ENCODE measurements around the gene ATP13A2. TPM values are rescaled to one million over a fixed set of nuclear protein-coding genes. Genes with fewer than 3 reads are reported as not detected.
"Not testable (repeated sequence)": the region's sequence is repeated elsewhere in the genome, so short reads cannot be mapped to it uniquely, and the experiment has no call there.

Gene ATP13A2
- polyA plus RNA-seq, 2 donors, result 26.5 to 30.7 TPM

DNA sequence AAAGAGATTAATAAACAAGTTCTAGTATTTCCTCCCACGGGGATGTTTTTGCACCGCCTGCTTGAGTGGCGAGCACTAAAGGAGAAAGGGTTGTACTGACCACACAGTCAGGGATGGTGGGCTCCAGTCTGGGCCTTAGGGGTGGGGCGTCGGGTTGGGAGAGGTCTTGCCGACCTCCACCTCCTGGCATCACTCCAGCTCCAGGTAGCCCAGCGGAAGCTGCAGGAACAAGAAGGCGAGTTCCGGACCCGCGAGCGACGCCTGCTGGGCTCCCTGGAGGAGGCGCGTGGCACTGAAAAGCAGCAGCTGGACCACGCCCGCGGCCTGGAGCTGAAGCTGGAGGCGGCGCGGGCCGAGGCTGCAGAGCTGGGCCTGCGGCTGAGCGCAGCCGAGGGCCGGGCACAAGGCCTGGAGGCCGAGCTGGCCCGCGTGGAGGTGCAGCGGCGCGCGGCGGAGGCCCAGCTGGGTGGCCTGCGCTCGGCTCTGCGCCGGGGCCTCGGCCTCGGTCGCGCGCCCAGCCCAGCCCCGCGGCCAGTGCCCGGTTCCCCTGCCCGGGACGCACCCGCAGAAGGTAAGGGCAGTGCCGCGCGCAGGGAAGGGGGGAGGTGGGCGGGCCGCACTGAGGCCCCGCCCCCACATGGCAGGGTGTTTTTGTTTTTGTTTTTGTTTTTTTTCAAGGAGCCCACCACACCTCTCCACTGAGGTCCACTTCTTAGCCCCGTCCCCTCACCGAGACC lies 51.0 kb downstream of the ATP13A2 start:
- Histone ChIP-seq H3K9me3 (ENCODE audit: control insufficient read depth in 2 of 2, insufficient read depth in 1 of 2, low read depth in 1 of 2, low read length in 1 of 2) (no peaks in the 10 kb centered on the region), H3K27ac (ENCODE audit: low read depth in 2 of 2, low read length in 1 of 2) (peak overlapping the region in 1 of 2 donors; percentile 28), H3K27me3 (ENCODE audit: control insufficient read depth in 1 of 2, insufficient read depth in 2 of 2, low read length in 2 of 2) (no peaks in the 10 kb centered on the region), H3K4me1 (ENCODE audit: control insufficient read depth in 2 of 2, insufficient read depth in 2 of 2, low read length in 1 of 2) (no peaks in the 10 kb centered on the region), H3K4me3 (ENCODE audit: low read depth in 1 of 2, low read length in 2 of 2) (peak overlapping the region; percentile 40 to 43), H3K36me3 (ENCODE audit: control insufficient read depth in 2 of 2, insufficient read depth in 2 of 2, low read length in 1 of 2) (peaks cover 0 to 15% of the 10 kb centered on the region in 2 donors)
- WGBS, 2 donors, result 16 to 25% methylated on average over 45 to 57 of the region's 57 CpGs

DNA sequence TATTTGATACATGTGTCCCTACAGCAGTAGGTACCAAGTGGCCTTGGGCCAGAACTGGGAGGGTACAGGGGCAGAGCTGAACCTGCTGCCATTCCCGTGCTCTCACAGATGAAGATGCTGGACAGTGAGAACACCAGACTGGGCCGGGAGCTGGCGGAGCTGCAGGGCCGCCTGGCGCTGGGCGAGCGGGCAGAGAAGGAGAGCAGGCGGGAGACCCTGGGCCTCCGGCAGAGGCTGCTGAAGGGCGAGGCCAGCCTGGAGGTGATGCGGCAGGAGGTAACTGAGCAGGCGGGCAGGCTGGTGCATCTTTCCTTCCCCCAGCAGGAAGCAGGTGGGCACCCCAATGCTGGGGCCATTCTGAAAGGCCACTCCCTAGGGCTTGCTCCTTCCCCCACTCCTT lies 53.3 kb downstream of the ATP13A2 start:
- H3K4me3 ChIP-seq (ENCODE audit: low read depth in 1 of 2, low read length in 2 of 2), result no peak overlapping the region
- peaks cover 0 to 23% of the 10 kb centered on the region in 2 donors for H3K36me3 ChIP-seq (ENCODE audit: control insufficient read depth in 2 of 2, insufficient read depth in 2 of 2, low read length in 1 of 2)
- no peaks in the 10 kb centered on the region for H3K9me3 ChIP-seq (ENCODE audit: control insufficient read depth in 2 of 2, insufficient read depth in 1 of 2, low read depth in 1 of 2, low read length in 1 of 2)
- 97% methylated on average over 12 of the region's 12 CpGs for WGBS, 2 donors
- no peaks in the 10 kb centered on the region for H3K27me3 ChIP-seq (ENCODE audit: control insufficient read depth in 1 of 2, insufficient read depth in 2 of 2, low read length in 2 of 2)
- no peaks in the 10 kb centered on the region for H3K4me1 ChIP-seq (ENCODE audit: control insufficient read depth in 2 of 2, insufficient read depth in 2 of 2, low read length in 1 of 2)
- H3K27ac ChIP-seq (ENCODE audit: low read depth in 2 of 2, low read length in 1 of 2), result no peak overlapping the region

DNA sequence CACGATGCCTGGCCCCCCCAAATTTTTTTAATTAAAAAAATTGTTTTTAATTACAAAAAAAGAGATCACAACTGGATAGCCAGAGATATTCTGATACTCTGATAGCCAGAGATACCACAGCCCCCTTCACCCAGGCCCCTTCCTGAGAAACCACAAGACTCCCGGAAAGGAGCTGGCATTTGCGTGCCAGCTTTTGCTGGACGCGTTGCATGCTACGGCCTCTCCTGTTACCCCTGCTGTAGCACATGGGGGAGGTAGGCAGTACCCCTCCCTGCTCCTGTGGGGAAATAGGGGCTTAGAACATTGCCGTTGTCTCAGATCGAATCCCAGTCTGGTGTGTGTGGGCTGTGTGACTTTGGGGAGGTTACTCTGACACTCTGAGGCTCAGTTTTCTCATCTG lies 54.0 kb downstream of the ATP13A2 start:
- no peak overlapping the region for H3K27ac ChIP-seq (ENCODE audit: low read depth in 2 of 2, low read length in 1 of 2)
- 81 to 88% methylated on average over 8 of the region's 8 CpGs for WGBS, 2 donors
- no peak overlapping the region for H3K4me3 ChIP-seq (ENCODE audit: low read depth in 1 of 2, low read length in 2 of 2)
- H3K36me3 ChIP-seq (ENCODE audit: control insufficient read depth in 2 of 2, insufficient read depth in 2 of 2, low read length in 1 of 2), result peaks cover 0 to 23% of the 10 kb centered on the region in 2 donors
- H3K27me3 ChIP-seq (ENCODE audit: control insufficient read depth in 1 of 2, insufficient read depth in 2 of 2, low read length in 2 of 2), result no peaks in the 10 kb centered on the region
- no peaks in the 10 kb centered on the region for H3K4me1 ChIP-seq (ENCODE audit: control insufficient read depth in 2 of 2, insufficient read depth in 2 of 2, low read length in 1 of 2)
- no peaks in the 10 kb centered on the region for H3K9me3 ChIP-seq (ENCODE audit: control insufficient read depth in 2 of 2, insufficient read depth in 1 of 2, low read depth in 1 of 2, low read length in 1 of 2)

DNA sequence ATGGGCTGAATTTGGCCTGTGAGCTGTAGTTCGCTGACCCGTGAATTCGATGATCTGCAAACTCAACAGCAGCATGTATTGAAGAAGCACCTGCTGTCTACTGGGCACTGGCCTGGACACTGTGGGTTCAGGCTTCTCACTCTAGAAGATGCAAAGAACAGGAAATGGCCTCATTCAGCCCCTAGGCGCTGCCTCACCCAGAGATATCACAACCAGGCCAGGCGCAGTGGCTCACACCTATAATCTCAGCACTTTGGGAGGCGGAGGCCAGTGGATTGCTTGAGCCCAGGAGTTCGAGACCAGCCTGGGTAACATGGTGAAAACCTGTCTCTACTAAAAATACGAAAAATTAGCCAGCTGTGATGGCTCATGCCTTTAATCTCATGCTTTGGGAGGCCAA lies 55.0 kb downstream of the ATP13A2 start:
- Histone ChIP-seq H3K27me3 (ENCODE audit: control insufficient read depth in 1 of 2, insufficient read depth in 2 of 2, low read length in 2 of 2) (no peaks in the 10 kb centered on the region), H3K36me3 (ENCODE audit: control insufficient read depth in 2 of 2, insufficient read depth in 2 of 2, low read length in 1 of 2) (peaks cover 0 to 22% of the 10 kb centered on the region in 2 donors), H3K4me3 (ENCODE audit: low read depth in 1 of 2, low read length in 2 of 2) (no peak overlapping the region), H3K9me3 (ENCODE audit: control insufficient read depth in 2 of 2, insufficient read depth in 1 of 2, low read depth in 1 of 2, low read length in 1 of 2) (no peaks in the 10 kb centered on the region), H3K27ac (ENCODE audit: low read depth in 2 of 2, low read length in 1 of 2) (no peak overlapping the region), H3K4me1 (ENCODE audit: control insufficient read depth in 2 of 2, insufficient read depth in 2 of 2, low read length in 1 of 2) (no peaks in the 10 kb centered on the region)
- 93 to 94% methylated on average over 8 of the region's 8 CpGs for WGBS, 2 donors

DNA sequence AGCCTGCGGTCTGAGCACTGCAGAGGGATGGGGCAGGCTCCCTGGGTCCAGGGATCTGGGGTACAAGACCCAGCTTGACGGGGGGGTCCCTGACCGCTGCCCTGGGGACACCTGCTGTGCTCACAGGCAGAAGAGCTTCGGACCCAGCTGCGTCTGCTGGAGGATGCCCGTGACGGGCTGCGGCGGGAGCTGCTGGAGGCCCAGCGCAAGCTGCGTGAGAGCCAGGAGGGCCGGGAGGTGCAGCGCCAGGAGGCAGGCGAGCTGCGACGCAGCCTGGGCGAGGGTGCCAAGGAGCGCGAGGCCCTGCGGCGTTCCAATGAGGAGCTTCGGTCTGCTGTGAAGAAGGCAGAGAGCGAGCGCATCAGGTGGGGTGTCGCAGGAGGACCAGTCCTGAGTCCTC lies 56.5 kb downstream of the ATP13A2 start:
- Histone ChIP-seq H3K36me3 (ENCODE audit: control insufficient read depth in 2 of 2, insufficient read depth in 2 of 2, low read length in 1 of 2) (peaks cover 0 to 22% of the 10 kb centered on the region in 2 donors), H3K4me1 (ENCODE audit: control insufficient read depth in 2 of 2, insufficient read depth in 2 of 2, low read length in 1 of 2) (peaks cover 0 to 2% of the 10 kb centered on the region in 2 donors), H3K4me3 (ENCODE audit: low read depth in 1 of 2, low read length in 2 of 2) (no peak overlapping the region), H3K9me3 (ENCODE audit: control insufficient read depth in 2 of 2, insufficient read depth in 1 of 2, low read depth in 1 of 2, low read length in 1 of 2) (no peaks in the 10 kb centered on the region), H3K27me3 (ENCODE audit: control insufficient read depth in 1 of 2, insufficient read depth in 2 of 2, low read length in 2 of 2) (no peaks in the 10 kb centered on the region), H3K27ac (ENCODE audit: low read depth in 2 of 2, low read length in 1 of 2) (no peak overlapping the region)
- 90 to 92% methylated on average over 25 of the region's 25 CpGs for WGBS, 2 donors

DNA sequence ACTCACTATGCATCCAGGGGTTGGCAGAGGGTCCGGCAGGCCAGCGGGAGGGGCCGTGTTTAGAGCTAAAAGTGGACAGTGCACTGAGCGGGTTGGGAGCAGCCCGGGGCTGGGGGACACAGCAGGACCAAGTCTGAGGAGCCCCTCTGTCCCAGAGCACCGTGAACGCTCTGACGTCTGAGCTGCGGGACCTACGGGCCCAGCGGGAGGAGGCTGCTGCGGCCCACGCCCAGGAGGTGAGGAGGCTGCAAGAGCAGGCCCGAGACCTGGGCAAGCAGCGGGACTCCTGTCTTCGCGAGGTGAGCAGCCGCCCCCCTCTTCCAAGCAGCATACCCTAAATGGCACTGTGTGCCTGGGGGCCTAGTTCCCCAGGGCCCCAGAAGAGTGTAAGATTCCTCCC lies 57.1 kb downstream of the ATP13A2 start:
- Histone ChIP-seq H3K36me3 (ENCODE audit: control insufficient read depth in 2 of 2, insufficient read depth in 2 of 2, low read length in 1 of 2) (peaks cover 0 to 22% of the 10 kb centered on the region in 2 donors), H3K4me3 (ENCODE audit: low read depth in 1 of 2, low read length in 2 of 2) (no peak overlapping the region), H3K27me3 (ENCODE audit: control insufficient read depth in 1 of 2, insufficient read depth in 2 of 2, low read length in 2 of 2) (no peaks in the 10 kb centered on the region), H3K9me3 (ENCODE audit: control insufficient read depth in 2 of 2, insufficient read depth in 1 of 2, low read depth in 1 of 2, low read length in 1 of 2) (no peaks in the 10 kb centered on the region), H3K4me1 (ENCODE audit: control insufficient read depth in 2 of 2, insufficient read depth in 2 of 2, low read length in 1 of 2) (peaks cover 0 to 2% of the 10 kb centered on the region in 2 donors), H3K27ac (ENCODE audit: low read depth in 2 of 2, low read length in 1 of 2) (no peak overlapping the region)
- 94 to 96% methylated on average over 16 to 18 of the region's 18 CpGs for WGBS, 2 donors

DNA sequence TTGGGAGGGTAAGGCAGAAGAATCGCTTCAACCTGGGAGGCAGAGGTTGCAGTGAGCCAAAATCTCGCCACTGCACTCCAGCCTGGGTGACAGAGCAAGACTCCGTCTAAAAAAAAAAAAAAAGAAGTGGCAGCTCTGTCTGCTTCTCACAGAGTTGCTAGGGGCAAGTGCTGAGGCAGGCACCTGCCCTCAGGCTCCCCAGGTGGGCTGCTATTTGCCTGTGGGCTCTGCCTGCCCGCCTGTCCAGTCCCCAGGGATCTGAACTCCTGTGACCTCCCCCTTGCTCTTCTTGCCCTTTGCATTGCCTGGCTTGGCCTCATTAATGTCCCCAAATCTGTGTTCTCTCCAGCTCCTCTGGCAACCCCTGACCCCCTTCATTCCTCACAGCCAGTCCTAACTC lies 59.4 kb downstream of the ATP13A2 start:
- not testable (repeated sequence) for H3K9me3 ChIP-seq (ENCODE audit: control insufficient read depth in 2 of 2, insufficient read depth in 1 of 2, low read depth in 1 of 2, low read length in 1 of 2); H3K4me1 ChIP-seq (ENCODE audit: control insufficient read depth in 2 of 2, insufficient read depth in 2 of 2, low read length in 1 of 2); H3K27me3 ChIP-seq (ENCODE audit: control insufficient read depth in 1 of 2, insufficient read depth in 2 of 2, low read length in 2 of 2); H3K4me3 ChIP-seq (ENCODE audit: low read depth in 1 of 2, low read length in 2 of 2); H3K27ac ChIP-seq (ENCODE audit: low read depth in 2 of 2, low read length in 1 of 2)
- H3K36me3 ChIP-seq (ENCODE audit: control insufficient read depth in 2 of 2, insufficient read depth in 2 of 2, low read length in 1 of 2), result peaks cover 0 to 16% of the 10 kb centered on the region in 2 donors
- WGBS, 2 donors, result 92 to 96% methylated on average over 3 to 4 of the region's 4 CpGs

DNA sequence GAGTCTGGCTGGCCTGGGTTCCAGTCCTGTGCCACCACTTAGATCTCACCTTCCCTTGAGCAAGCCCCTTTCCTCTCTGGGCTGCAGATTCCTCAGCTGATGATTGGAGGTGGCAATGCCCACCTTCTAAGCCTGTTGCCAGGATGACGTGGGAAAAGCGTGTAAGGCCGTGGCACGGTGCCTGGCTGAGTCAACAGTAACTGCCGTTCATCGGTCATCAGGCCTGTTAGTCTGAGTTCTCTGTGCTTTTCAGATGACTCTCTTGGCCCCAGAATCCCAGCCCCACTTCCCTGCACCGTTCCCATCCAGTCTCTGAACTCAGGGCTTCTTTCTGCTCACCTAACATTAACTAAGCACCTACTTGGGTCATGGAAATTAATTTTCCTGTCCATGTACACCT lies 62.7 kb downstream of the ATP13A2 start:
- H3K27ac ChIP-seq (ENCODE audit: low read depth in 2 of 2, low read length in 1 of 2), result peak overlapping the region; percentile 29 to 58
- WGBS, 2 donors, result 37 to 44% methylated on average over 7 of the region's 7 CpGs
- not testable (repeated sequence) for H3K9me3 ChIP-seq (ENCODE audit: control insufficient read depth in 2 of 2, insufficient read depth in 1 of 2, low read depth in 1 of 2, low read length in 1 of 2); H3K36me3 ChIP-seq (ENCODE audit: control insufficient read depth in 2 of 2, insufficient read depth in 2 of 2, low read length in 1 of 2); H3K27me3 ChIP-seq (ENCODE audit: control insufficient read depth in 1 of 2, insufficient read depth in 2 of 2, low read length in 2 of 2); H3K4me3 ChIP-seq (ENCODE audit: low read depth in 1 of 2, low read length in 2 of 2); H3K4me1 ChIP-seq (ENCODE audit: control insufficient read depth in 2 of 2, insufficient read depth in 2 of 2, low read length in 1 of 2)

DNA sequence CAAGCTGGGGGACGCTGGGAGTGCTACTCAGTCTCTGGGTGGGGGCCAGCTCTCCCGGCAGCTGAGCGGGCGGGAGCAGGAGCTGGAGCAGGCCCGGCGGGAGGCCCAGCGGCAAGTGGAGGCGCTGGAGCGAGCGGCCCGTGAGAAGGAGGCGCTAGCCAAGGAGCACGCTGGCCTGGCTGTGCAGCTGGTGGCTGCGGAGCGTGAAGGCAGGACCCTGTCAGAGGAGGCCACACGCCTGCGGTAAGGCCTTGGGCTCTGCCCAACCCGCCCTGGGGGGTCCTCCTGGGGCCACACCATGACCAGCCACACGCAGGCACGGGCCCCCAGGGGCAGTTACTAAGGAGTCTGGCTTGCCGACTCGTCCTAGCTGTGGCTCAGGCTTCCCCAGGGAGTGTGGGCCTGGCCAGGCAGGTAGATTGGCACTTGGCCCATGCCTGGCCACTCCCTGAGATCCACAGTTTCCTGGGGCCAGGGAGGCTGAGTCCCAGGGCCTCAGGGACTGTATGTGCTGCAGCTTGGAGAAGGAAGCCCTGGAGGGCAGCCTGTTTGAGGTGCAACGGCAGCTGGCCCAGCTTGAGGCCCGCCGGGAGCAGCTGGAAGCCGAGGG lies 63.3 kb downstream of the ATP13A2 start:
- WGBS, 2 donors, result 48 to 54% methylated on average over 26 of the region's 26 CpGs
- Histone ChIP-seq H3K27ac (ENCODE audit: low read depth in 2 of 2, low read length in 1 of 2) (peak overlapping the region; percentile 58 to 77), H3K36me3 (ENCODE audit: control insufficient read depth in 2 of 2, insufficient read depth in 2 of 2, low read length in 1 of 2) (peaks cover 0 to 16% of the 10 kb centered on the region in 2 donors)
- H3K4me3 ChIP-seq (ENCODE audit: low read depth in 1 of 2, low read length in 2 of 2); H3K9me3 ChIP-seq (ENCODE audit: control insufficient read depth in 2 of 2, insufficient read depth in 1 of 2, low read depth in 1 of 2, low read length in 1 of 2); H3K27me3 ChIP-seq (ENCODE audit: control insufficient read depth in 1 of 2, insufficient read depth in 2 of 2, low read length in 2 of 2); H3K4me1 ChIP-seq (ENCODE audit: control insufficient read depth in 2 of 2, insufficient read depth in 2 of 2, low read length in 1 of 2): not testable (repeated sequence)

DNA sequence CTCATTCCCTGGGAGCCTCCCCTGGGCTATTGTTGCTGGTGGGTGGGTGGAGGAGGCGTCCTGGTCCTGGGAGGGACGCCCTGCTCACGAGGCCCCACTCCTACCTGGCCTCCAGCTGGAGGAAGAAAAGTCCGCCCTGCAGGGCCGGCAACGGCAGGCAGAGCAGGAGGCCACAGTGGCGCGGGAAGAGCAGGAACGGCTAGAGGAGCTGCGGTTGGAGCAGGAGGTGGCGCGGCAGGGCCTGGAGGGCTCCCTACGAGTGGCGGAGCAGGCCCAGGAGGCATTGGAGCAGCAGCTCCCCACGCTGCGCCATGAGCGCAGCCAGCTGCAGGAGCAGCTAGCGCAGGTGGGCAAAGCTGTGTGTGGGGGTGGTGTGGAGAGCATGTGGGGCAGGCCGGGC lies 65.1 kb downstream of the ATP13A2 start:
- no peak overlapping the region for H3K4me3 ChIP-seq (ENCODE audit: low read depth in 1 of 2, low read length in 2 of 2)
- no peak overlapping the region for H3K27ac ChIP-seq (ENCODE audit: low read depth in 2 of 2, low read length in 1 of 2)
- H3K4me1 ChIP-seq (ENCODE audit: control insufficient read depth in 2 of 2, insufficient read depth in 2 of 2, low read length in 1 of 2), result peaks cover 0 to 2% of the 10 kb centered on the region in 2 donors
- H3K9me3 ChIP-seq (ENCODE audit: control insufficient read depth in 2 of 2, insufficient read depth in 1 of 2, low read depth in 1 of 2, low read length in 1 of 2), result no peaks in the 10 kb centered on the region
- H3K27me3 ChIP-seq (ENCODE audit: control insufficient read depth in 1 of 2, insufficient read depth in 2 of 2, low read length in 2 of 2), result no peaks in the 10 kb centered on the region
- 89 to 93% methylated on average over 19 of the region's 19 CpGs for WGBS, 2 donors
- H3K36me3 ChIP-seq (ENCODE audit: control insufficient read depth in 2 of 2, insufficient read depth in 2 of 2, low read length in 1 of 2), result peaks cover 0 to 20% of the 10 kb centered on the region in 2 donors

Measured in esophagus (tissue), 2 donors.